M059J (cell line): ENCODE measurements around the gene CFAP58. TPM values are rescaled to one million over a fixed set of nuclear protein-coding genes. Genes with fewer than 3 reads are reported as not detected.
A peak's percentile ranks its signal among the peaks of the same experiment; 100 is the strongest.

Experiments used
- DNase-seq: peaks from one replicate; pipeline ENCODE4 v3.0.0-alpha.2; 2012; ENCODE audit warnings: low read depth
- total RNA-seq: library from RNA; depleted of rRNA; stranded (reverse); fragments of >200 nt; shearing (Covaris generic); gene quantifications from 2 replicates; pipeline ENCODE4 v1.2.3, GENCODE V29; 2014

Gene CFAP58
- total RNA-seq, 1 experiment from 2014 or later: 1.0 TPM

- no peak for DNase-seq
These were observed 31.8 kb upstream of the CFAP58 start for GRCh38 chr10:104321725-104322415.

DNA sequence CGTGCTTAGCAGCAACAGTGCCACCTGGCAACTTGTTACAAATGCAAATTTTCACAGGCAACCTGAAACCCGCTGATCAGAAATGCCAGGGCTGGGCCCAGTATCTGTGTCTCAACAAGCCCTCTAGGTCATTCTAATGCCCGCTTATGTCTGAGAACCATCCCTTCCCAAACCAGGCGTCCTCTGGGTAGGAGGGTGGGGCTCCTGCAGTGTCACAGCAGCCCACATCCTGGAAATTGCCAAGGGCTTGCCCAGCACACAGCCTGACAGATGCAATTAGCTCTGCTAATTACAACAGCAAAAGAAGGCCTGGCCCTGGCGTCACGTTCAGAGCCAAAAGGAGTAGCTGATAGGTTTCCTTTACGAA lies 31.2 kb upstream of the CFAP58 start:
- DNase-seq: no peak

DNA sequence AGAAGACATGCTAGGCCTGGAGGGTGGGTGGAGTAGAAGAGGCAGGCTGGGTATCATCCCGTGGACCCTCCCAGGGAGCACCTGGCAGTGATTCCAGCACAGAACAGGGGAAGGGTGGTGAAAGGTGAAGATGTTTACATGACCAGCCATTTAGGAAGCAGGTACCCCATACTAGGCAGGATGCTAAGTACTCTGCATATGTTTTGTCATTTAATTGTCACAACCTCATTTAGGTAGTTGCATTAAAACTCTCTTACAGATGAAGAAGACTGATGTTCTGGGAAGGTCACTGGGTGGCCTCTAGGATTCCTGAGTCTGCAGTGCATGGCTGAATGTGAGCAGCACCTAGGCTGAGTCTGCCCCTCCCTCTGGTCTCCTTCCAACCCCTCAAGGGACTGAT lies 30.5 kb upstream of the CFAP58 start:
- no peak for DNase-seq

DNA sequence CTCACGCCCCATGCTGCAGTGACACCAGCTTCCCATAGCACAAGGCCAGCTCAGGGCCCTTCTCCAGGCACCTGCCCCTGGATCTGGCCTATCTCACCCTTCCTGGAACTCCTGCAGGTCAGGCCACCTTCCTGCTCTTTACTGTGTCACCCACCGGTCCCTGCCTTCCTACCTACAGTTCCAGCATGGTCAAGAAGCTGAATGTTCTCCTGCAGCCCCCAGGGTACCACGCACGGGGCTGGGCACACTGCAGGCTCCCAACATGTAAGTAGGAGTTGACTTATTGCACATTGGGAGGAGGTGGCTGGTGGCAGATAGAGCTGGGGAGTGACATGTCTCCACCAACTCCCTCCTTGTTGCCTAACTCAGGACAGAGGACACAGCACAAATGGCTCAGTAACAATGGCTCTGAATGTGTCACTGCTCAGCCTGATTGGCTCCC lies 29.9 kb upstream of the CFAP58 start:
- no peak for DNase-seq

GRCh38 chr10:104324221-104324686 lies 29.4 kb upstream of the CFAP58 start:
- DNase-seq: no peak

DNA sequence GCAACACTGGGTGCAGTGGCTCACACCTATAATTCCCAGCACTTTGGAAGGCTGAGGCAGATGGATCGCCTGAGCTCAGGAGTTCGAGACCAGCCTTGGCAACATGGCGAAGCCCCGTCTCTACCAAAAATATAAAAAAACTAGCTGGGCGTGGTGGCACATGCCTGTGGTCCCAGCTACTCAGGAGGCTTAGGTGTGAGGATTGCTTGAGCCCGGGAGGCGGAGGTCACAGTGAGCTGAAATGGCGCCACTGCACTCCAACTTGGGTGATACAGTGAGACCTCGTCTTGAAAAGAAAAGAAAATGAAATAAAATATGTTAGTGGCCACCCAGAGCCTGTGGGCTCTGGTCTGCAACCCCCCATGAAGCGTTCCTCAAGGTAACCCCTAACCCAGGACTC lies 28.7 kb upstream of the CFAP58 start:
- no peak for DNase-seq

DNA sequence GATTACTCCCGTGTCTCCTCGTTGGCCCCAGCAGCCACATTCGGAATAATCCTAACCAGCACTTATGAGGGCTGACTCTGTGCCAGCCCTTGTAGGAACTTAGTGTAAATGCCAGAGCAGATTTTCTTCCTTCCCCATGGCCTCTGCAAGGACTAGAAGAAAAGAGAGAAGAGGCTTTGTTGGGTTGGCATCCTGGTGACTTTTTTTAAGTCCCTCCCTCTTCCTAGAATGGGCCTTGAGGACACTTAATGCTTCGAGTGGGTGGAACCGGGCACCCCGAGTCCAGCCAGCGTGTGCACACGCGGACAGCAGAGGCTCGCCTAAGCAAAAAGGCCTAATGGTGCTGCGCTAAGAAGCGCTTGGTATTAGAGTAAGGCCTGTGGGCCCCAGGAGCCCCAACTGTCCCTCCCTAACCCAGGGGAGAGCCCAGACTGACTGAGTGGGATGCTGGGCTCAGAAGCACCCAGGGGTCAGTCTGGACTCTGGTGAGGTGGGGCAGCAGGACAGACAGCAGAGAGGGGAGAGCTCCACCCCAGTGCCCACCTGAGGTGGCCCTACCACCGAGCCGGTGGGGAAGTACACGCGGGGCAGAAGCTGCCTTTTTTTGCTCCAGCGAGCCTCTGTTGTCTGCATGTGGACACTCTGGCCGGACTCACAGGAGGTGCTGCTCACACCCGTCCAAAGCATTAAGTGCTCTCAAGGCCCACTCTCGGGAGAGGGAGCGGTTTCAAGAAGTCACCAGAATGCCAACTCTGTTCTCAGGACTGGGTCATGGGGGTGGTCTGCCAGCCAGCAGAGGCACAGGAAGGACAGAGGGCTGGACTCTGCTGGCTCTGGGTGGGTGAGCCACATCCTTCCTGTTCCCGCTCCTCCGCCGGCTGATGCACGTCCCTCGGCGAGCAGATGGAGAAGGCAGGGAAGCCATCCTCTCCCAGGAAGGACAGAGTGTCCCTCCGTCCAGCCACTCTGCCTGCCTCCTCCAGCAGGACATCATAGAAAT lies 27.9 kb upstream of the CFAP58 start:
- DNase-seq: no peak

- DNase-seq: no peak
These were observed 26.5 kb upstream of the CFAP58 start for GRCh38 chr10:104326991-104327610.

- DNase-seq: peak; percentile 93
These were observed 25.6 kb upstream of the CFAP58 start for GRCh38 chr10:104327745-104328645.

- no peak for DNase-seq
These were observed 25.1 kb upstream of the CFAP58 start for GRCh38 chr10:104328646-104328895.

DNA sequence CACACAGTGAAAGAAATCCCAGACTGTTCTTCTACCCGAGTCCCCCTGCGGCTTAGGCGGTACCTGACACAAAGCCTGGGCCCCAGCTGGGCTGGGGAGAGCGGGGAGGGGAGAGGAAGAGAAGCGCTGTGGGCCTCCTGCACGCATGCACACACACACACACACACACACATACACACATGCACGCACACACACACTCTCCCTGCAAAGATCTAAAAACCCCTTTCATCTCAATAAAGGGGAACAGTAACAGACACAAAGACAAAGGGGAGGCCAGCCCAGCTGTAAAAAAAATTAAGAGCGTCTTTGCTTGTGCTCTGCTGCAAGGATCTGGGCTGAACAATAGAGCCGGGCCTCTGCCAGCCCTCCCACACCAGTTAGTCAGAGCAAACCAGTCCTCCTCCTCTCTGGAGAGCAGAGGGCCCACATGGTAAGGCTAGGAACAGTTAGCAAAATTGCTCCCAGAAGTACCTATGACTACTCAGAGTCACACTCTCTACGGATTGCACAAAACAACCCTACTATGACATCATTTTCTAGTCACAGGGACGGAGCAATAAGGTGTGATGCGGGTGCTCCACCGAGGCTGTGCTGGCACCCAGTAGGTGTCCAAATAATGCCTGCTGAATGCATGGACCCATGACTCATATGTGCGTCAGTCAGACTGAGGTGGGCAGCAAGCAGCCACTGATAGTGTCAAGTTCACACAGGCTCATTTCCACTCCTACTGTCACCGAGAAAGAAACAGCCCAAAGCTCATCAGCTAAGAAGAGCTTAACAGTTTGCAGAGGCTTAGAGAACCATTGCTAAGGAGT lies 24.5 kb upstream of the CFAP58 start:
- peak; percentile 91 for DNase-seq

- peak; percentile 95 for DNase-seq
These were observed 23.9 kb upstream of the CFAP58 start for GRCh38 chr10:104329735-104330134.

- DNase-seq: peak; percentile 91
These were observed 23.2 kb upstream of the CFAP58 start for GRCh38 chr10:104330168-104331110.

- DNase-seq: peak; percentile 86
These were observed 22.3 kb upstream of the CFAP58 start for GRCh38 chr10:104331208-104331838.

- DNase-seq: no peak
These were observed 21.2 kb upstream of the CFAP58 start for GRCh38 chr10:104332243-104333031.

DNA sequence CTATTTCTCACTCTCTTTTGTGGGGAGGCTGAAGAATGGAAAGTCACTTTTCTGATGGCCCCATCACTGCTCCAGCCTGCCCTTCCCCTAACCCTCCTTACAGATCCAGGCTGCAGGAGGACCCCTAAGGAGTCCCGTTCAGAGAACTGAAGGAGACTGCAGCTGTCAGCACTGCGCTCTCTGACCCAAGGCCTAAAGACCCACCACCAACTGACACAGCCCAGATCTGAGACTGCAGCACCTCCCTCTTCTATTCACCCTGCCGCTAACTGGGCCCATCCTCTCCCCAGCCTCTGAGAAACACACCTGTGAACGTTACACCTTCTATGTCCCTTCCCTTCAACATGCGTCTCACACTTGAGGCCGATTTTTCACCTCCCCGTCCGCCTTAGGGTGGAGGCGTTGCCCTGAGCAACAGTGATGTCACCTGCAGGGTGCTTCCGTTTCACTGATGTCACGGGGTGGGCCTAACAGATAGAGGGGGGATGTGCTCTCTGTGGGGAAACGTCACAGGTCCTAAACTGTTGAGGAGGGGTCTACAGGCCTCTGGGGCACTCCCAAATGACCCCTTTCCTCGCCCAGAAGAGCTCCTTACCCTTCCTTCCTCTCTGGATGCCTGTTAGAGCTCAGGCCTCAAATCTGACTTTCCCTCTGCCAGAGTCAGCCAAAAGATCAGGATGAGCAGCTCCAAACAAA lies 20.5 kb upstream of the CFAP58 start:
- DNase-seq: no peak

- DNase-seq: no peak
These were observed 19.8 kb upstream of the CFAP58 start for GRCh38 chr10:104333728-104334373.
